ENCODE measurements around the gene MARCHF2. TPM values are rescaled to one million over a fixed set of nuclear protein-coding genes. Genes with fewer than 3 reads are reported as not detected.

The MARCHF2 gene
- total and polyA plus RNA-seq, 7 experiments from 2014 or later = 18.0 to 42.1 (median 23.4) TPM

DNA sequence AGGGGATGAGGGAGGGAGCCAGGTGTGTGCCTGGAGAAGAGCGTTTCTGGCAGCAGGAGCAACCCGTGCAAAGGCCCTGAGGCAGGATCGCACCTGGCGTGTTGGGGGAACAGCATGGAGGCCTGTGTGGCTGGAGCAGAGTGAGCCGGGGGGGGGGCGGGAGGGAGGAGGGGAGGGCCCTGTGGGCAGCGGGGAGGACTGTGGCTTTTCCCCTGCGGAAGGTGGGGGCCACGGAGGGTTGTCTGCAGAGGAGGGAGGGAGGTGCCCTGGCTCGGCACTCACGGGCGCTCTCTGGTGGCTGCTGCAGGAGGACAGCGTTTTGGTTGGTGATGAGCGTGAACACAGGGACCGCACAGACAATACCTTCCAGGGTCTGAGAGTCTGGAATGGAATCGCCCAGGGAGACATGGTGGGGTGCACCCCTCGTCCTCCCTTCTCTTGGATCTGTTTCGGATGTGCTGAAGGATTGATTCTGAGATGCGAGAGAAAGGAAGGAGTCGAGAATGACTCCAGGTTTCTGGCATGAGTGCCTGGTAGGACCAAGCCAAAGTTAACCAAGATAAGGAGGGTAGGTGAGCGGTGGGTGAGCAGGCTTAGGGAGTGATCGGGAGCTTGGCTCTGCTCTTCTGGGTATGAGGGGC, 16.4 kb upstream of the MARCHF2 start:
- Histone ChIP-seq H3K27me3 (ENCODE audit: control insufficient read depth in 2 of 2, insufficient read depth in 2 of 2, low read length in 2 of 2) (no peaks in the 10 kb centered on the region), H3K36me3 (ENCODE audit: control insufficient read depth in 2 of 3, insufficient read depth in 3 of 3, low read length in 3 of 3) (peaks cover 0 to 34% (median 4%) of the 10 kb centered on the region in 3 experiments), H3K27ac (ENCODE audit: low read depth, low read length) (no peak overlapping the region), H3K4me3 (ENCODE audit: low read length) (no peak overlapping the region), H3K4me1 (ENCODE audit: control insufficient read depth in 2 of 2, insufficient read depth in 2 of 2, low read length in 2 of 2) (peaks cover 0 to 8% of the 10 kb centered on the region in 2 donors), H3K9me3 (ENCODE audit: control insufficient read depth in 2 of 3, low read length in 3 of 3) (no peaks in the 10 kb centered on the region)
- intact Hi-C loops (cut with micrococcal nuclease) = loop anchor here (1.0 kb wide), 1 partner anchor 42 kb away; no protein-coding TSS in a partner anchor
- Mint-ChIP-seq H3K4me1 (peaks cover 18 to 40% (median 35%) of the 10 kb centered on the region in 7 donors), H3K27me3 (no peaks in the 10 kb centered on the region), H3K27ac (peak overlapping the region in 8 of 9 donors; percentile 1 to 93 (median 75)), H3K4me3 (peak overlapping the region in 2 of 10 donors; percentile 29 to 58), H3K9me3 (peaks cover 0 to 2% (median 0%) of the 10 kb centered on the region in 11 donors), H3K36me3 (peaks cover 0 to 8% (median 4%) of the 10 kb centered on the region in 5 donors)
- peak; percentile 93 for ATAC-seq
- DNase-seq = peak; percentile 36 to 72 (median 54)
- ChIA-PET POLR2A (no interaction called here), CTCF (interaction anchor here (2.7 kb wide), 1 partner anchor 43 kb away, joined by 12 read pairs; no protein-coding TSS in a partner anchor)

DNA sequence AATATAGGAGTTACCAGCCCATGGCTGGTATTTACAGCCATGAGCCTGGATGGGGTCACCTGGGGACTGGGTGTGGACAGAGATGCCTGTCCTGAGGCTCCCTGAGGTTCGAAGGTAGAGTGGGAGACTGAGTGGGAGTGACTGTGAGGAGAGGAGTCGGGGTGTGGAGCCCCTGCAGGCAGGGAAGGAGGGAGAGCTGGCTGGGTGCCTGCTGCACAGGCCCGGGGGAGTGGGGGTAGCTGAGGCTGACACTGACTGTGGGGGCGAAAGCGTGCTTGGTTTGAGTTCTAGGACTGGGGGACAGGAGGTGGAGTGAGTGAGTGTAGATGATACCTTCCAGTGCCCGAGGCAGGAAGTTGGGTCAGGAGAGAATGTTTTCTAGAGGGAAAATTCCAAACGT, 15.8 kb upstream of the MARCHF2 start:
- peak overlapping the region in 5 of 9 donors; percentile 2 to 93 (median 73) for H3K27ac Mint-ChIP-seq
- no peak overlapping the region for H3K4me3 Mint-ChIP-seq
- peaks cover 0 to 8% (median 4%) of the 10 kb centered on the region in 5 donors for H3K36me3 Mint-ChIP-seq
- Histone ChIP-seq H3K36me3 (ENCODE audit: control insufficient read depth in 2 of 3, insufficient read depth in 3 of 3, low read length in 3 of 3) (peaks cover 0 to 40% (median 9%) of the 10 kb centered on the region in 3 experiments), H3K9me3 (ENCODE audit: control insufficient read depth in 2 of 3, low read length in 3 of 3) (no peaks in the 10 kb centered on the region), H3K27me3 (ENCODE audit: control insufficient read depth in 2 of 2, insufficient read depth in 2 of 2, low read length in 2 of 2) (no peaks in the 10 kb centered on the region), H3K4me1 (ENCODE audit: control insufficient read depth in 2 of 2, insufficient read depth in 2 of 2, low read length in 2 of 2) (peaks cover 0 to 4% of the 10 kb centered on the region in 2 donors), H3K4me3 (ENCODE audit: low read length) (no peak overlapping the region), H3K27ac (ENCODE audit: low read depth, low read length) (no peak overlapping the region)
- DNase-seq = no peak
- intact Hi-C loops (cut with micrococcal nuclease) = no loop called here
- H3K4me1 Mint-ChIP-seq = peaks cover 16 to 34% (median 29%) of the 10 kb centered on the region in 7 donors
- no peak for ATAC-seq
- CTCF ChIA-PET = interaction anchor here (2.7 kb wide), 1 partner anchor 44 kb away, joined by 12 read pairs; no protein-coding TSS in a partner anchor
- peaks cover 0 to 2% (median 0%) of the 10 kb centered on the region in 11 donors for H3K9me3 Mint-ChIP-seq
- no peaks in the 10 kb centered on the region for H3K27me3 Mint-ChIP-seq
- POLR2A ChIA-PET = no interaction called here

DNA sequence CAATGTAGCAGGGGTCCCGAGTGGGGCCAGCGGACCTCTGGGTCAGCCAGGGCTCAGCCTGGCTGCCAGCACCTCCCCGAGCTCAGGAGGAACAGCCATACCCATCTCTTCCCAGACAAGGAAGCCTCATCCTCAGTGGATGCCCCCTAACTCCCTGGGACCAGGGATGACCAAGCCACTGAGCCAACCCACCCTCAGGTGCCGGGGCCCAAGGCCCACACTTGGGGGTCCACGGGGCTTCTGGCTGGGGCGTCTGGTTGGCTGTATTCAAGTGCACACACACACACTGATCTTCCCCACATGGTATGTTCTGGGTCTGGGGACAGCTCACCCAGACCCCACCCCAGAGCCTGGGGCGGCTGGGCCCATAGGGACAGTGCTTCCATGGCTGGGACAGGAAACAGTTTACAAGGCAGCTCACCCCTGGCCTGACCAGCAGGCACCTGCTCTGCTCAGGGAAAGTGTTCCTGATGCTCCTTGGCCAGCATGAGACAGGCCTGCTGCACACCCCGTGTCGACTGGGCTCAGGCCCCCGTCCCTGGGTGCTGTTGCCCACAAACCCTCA, 15.3 kb upstream of the MARCHF2 start:
- no peak overlapping the region for H3K4me3 ChIP-seq (ENCODE audit: low read length)
- Mint-ChIP-seq H3K27me3 (no peaks in the 10 kb centered on the region), H3K27ac (peak overlapping the region in 1 of 9 donors; percentile 2), H3K4me3 (no peak overlapping the region), H3K9me3 (peaks cover 0 to 2% (median 0%) of the 10 kb centered on the region in 11 donors), H3K4me1 (peaks cover 16 to 30% (median 25%) of the 10 kb centered on the region in 7 donors), H3K36me3 (peaks cover 0 to 8% (median 4%) of the 10 kb centered on the region in 5 donors)
- no peaks in the 10 kb centered on the region for H3K27me3 ChIP-seq (ENCODE audit: control insufficient read depth in 2 of 2, insufficient read depth in 2 of 2, low read length in 2 of 2)
- DNase-seq = no peak
- POLR2A ChIA-PET = interaction anchor here (0.6 kb wide), 1 partner anchor 15 kb away, joined by 5 read pairs; the partner anchor contains the start of gene MARCHF2
- CTCF ChIA-PET = interaction anchor here (2.7 kb wide), 1 partner anchor 44 kb away, joined by 12 read pairs; no protein-coding TSS in a partner anchor
- ATAC-seq = no peak
- no peaks in the 10 kb centered on the region for H3K9me3 ChIP-seq (ENCODE audit: control insufficient read depth in 2 of 3, low read length in 3 of 3)
- peaks cover 0 to 46% (median 10%) of the 10 kb centered on the region in 3 experiments for H3K36me3 ChIP-seq (ENCODE audit: control insufficient read depth in 2 of 3, insufficient read depth in 3 of 3, low read length in 3 of 3)
- H3K27ac ChIP-seq (ENCODE audit: low read depth, low read length) = no peak overlapping the region
- intact Hi-C loops (cut with micrococcal nuclease) = no loop called here
- H3K4me1 ChIP-seq (ENCODE audit: control insufficient read depth in 2 of 2, insufficient read depth in 2 of 2, low read length in 2 of 2) = peaks cover 0 to 4% of the 10 kb centered on the region in 2 donors

DNA sequence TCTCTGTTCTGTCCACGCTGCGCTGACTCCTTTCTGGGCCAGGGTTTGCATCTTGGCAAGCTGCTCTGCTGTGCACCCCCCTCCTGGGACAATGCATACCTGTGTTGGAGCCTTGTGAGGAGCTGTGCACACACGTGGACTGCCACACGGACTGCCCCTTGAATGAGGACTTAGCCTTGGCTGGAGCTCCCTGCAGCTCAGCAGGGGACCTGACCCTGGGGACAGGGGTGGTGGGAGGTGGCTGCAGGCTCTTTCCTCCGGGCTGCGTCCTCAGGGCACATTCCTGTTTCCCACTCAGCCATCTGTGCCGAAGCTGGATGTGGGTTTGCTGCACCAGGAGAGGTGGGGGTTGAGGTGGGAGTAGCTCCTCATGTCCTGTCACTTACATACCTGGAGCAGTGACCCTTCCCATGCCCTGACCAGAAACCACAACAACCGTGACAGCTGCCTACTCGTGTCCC, 14.8 kb upstream of the MARCHF2 start:
- Mint-ChIP-seq H3K4me3 (no peak overlapping the region), H3K27me3 (no peaks in the 10 kb centered on the region), H3K27ac (no peak overlapping the region), H3K36me3 (peaks cover 0 to 8% (median 4%) of the 10 kb centered on the region in 5 donors), H3K9me3 (peaks cover 0 to 2% (median 0%) of the 10 kb centered on the region in 11 donors), H3K4me1 (peaks cover 16 to 26% (median 21%) of the 10 kb centered on the region in 7 donors)
- Histone ChIP-seq H3K36me3 (ENCODE audit: control insufficient read depth in 2 of 3, insufficient read depth in 3 of 3, low read length in 3 of 3) (peaks cover 0 to 51% (median 10%) of the 10 kb centered on the region in 3 experiments), H3K4me3 (ENCODE audit: low read length) (no peak overlapping the region), H3K27me3 (ENCODE audit: control insufficient read depth in 2 of 2, insufficient read depth in 2 of 2, low read length in 2 of 2) (no peaks in the 10 kb centered on the region), H3K27ac (ENCODE audit: low read depth, low read length) (peak overlapping the region; percentile 14), H3K4me1 (ENCODE audit: control insufficient read depth in 2 of 2, insufficient read depth in 2 of 2, low read length in 2 of 2) (peaks cover 0 to 4% of the 10 kb centered on the region in 2 donors), H3K9me3 (ENCODE audit: control insufficient read depth in 2 of 3, low read length in 3 of 3) (no peaks in the 10 kb centered on the region)
- CTCF ChIA-PET = interaction anchor here (0.8 to 2.7 kb wide), 2 partner anchors 15 to 45 kb away, joined by 3 to 12 read pairs; partner anchors contain the start of gene MARCHF2
- DNase-seq = no peak
- intact Hi-C loops (cut with micrococcal nuclease) = no loop called here
- ATAC-seq = no peak
- POLR2A ChIA-PET = interaction anchor here (0.6 kb wide), 1 partner anchor 15 kb away, joined by 5 read pairs; the partner anchor contains the start of gene MARCHF2

DNA sequence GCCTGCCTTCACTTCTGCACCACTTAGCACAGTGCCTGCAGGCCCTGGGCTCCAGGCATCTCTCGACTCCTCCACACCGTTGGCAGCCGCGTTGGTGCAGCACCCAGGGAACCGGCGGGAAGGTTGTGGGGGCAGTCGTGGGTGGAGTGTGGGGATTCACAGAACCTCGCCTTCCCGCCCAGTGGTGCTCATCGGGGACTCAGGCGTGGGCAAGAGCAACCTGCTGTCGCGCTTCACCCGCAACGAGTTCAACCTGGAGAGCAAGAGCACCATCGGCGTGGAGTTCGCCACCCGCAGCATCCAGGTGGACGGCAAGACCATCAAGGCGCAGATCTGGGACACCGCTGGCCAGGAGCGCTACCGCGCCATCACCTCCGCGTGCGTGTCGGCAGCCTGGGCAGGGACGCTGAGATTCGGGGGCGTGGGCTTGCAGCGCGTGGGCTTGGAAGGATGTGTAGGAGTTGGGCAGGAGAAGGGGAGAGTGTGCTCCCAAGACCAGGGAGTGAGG, 13.4 kb upstream of the MARCHF2 start:
- H3K36me3 Mint-ChIP-seq = peaks cover 0 to 10% (median 4%) of the 10 kb centered on the region in 5 donors
- CTCF ChIA-PET = no interaction called here
- no peak overlapping the region for H3K27ac Mint-ChIP-seq
- ATAC-seq = no peak
- H3K4me1 Mint-ChIP-seq = peaks cover 15 to 24% (median 23%) of the 10 kb centered on the region in 7 donors
- no peaks in the 10 kb centered on the region for H3K27me3 Mint-ChIP-seq
- no peak overlapping the region for H3K4me3 ChIP-seq (ENCODE audit: low read length)
- no peak overlapping the region for H3K4me3 Mint-ChIP-seq
- intact Hi-C loops (cut with micrococcal nuclease) = no loop called here
- peaks cover 0 to 4% of the 10 kb centered on the region in 2 donors for H3K4me1 ChIP-seq (ENCODE audit: control insufficient read depth in 2 of 2, insufficient read depth in 2 of 2, low read length in 2 of 2)
- H3K27ac ChIP-seq (ENCODE audit: low read depth, low read length) = no peak overlapping the region
- H3K36me3 ChIP-seq (ENCODE audit: control insufficient read depth in 2 of 3, insufficient read depth in 3 of 3, low read length in 3 of 3) = peaks cover 0 to 65% (median 10%) of the 10 kb centered on the region in 3 experiments
- H3K9me3 Mint-ChIP-seq = peaks cover 0 to 2% (median 0%) of the 10 kb centered on the region in 11 donors
- no peak for DNase-seq
- no peaks in the 10 kb centered on the region for H3K9me3 ChIP-seq (ENCODE audit: control insufficient read depth in 2 of 3, low read length in 3 of 3)
- no peaks in the 10 kb centered on the region for H3K27me3 ChIP-seq (ENCODE audit: control insufficient read depth in 2 of 2, insufficient read depth in 2 of 2, low read length in 2 of 2)
- POLR2A ChIA-PET = no interaction called here

DNA sequence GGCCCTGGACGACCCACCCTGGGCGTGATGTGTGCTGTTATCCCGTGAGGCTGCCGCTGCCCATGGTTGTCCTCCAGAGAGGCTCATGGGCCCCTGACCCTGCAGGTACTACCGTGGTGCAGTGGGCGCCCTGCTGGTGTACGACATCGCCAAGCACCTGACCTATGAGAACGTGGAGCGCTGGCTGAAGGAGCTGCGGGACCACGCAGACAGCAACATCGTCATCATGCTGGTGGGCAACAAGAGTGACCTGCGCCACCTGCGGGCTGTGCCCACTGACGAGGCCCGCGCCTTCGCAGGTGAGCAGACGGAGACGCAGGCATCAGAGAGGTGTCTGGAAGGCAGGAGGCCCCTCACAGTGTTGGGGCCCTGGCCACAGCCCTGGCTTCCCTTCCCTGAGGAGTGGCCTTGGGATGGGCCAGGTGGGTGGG, 11.1 kb upstream of the MARCHF2 start:
- CTCF ChIA-PET = no interaction called here
- Histone ChIP-seq H3K27me3 (ENCODE audit: control insufficient read depth in 2 of 2, insufficient read depth in 2 of 2, low read length in 2 of 2) (no peaks in the 10 kb centered on the region), H3K4me1 (ENCODE audit: control insufficient read depth in 2 of 2, insufficient read depth in 2 of 2, low read length in 2 of 2) (peaks cover 0 to 2% of the 10 kb centered on the region in 2 donors), H3K36me3 (ENCODE audit: control insufficient read depth in 2 of 3, insufficient read depth in 3 of 3, low read length in 3 of 3) (peaks cover 0 to 62% (median 10%) of the 10 kb centered on the region in 3 experiments), H3K4me3 (ENCODE audit: low read length) (no peak overlapping the region), H3K27ac (ENCODE audit: low read depth, low read length) (no peak overlapping the region), H3K9me3 (ENCODE audit: control insufficient read depth in 2 of 3, low read length in 3 of 3) (no peaks in the 10 kb centered on the region)
- Mint-ChIP-seq H3K36me3 (peaks cover 0 to 12% (median 1%) of the 10 kb centered on the region in 5 donors), H3K4me1 (peaks cover 5 to 12% (median 6%) of the 10 kb centered on the region in 7 donors), H3K4me3 (no peak overlapping the region), H3K9me3 (peaks cover 0 to 2% (median 0%) of the 10 kb centered on the region in 11 donors), H3K27me3 (no peaks in the 10 kb centered on the region), H3K27ac (peak overlapping the region in 1 of 9 donors; percentile 68)
- no peak for ATAC-seq
- POLR2A ChIA-PET = no interaction called here
- intact Hi-C loops (cut with micrococcal nuclease) = no loop called here
- no peak for DNase-seq
